CD4-positive, alpha-beta T cell (primary cell): ENCODE results near the gene MAP4K2. TPM values are rescaled to one million over a fixed set of nuclear protein-coding genes. Genes with fewer than 3 reads are reported as not detected.

Experiments
- ATAC-seq: fragments of 200-7000 bp; cut with Tn5 transposase; one replicate; pipeline ENCODE4 v1.10.0; 2022; ENCODE audit warnings: mild to moderate bottlenecking; ENCODE audit not compliant: poor library complexity
- CTCF ChIA-PET: fragments of 350-600 bp; sonication (Branson Sonifier 250); formaldehyde crosslinking; loops from one replicate; lab custom pipeline; 2021; ENCODE audit warnings: antibody characterized with exemption, inconsistent platforms; lab: Charles Lee
- POLR2A ChIA-PET: fragments of 350-600 bp; sonication (Branson Sonifier 250); formaldehyde crosslinking; loops from one replicate; lab custom pipeline; 2021; ENCODE audit warnings: antibody characterized with exemption, inconsistent platforms; lab: Charles Lee
- DNase-seq, 14 experiments: peaks; one replicate each; pipeline ENCODE4 v3.0.0-alpha.2; 2013 to 2020; ENCODE audit warnings: mixed read lengths in 2 of 14
- H3K27ac ChIP-seq, 2 donors: one replicate each; pipeline versions ENCODE4 v1.5.1 to v1.7.0; 2013; ENCODE audit warnings: low read length in 2 of 2, low read depth in 1 of 2, mild to moderate bottlenecking in 1 of 2
- H3K27me3 ChIP-seq, 2 experiments: 1 replicate in 1 of 2; 2 replicates in 1 of 2; pipeline versions ENCODE4 v1.6.1 to v1.7.0; 2013; ENCODE audit warnings: low read length in 2 of 2, control low read depth in 1 of 2, mild to moderate bottlenecking in 1 of 2, moderate library complexity in 1 of 2; ENCODE audit not compliant: insufficient read depth in 2 of 2, control insufficient read depth in 1 of 2
- H3K36me3 ChIP-seq: one replicate; pipeline ENCODE4 v1.6.1; 2013; ENCODE audit warnings: low read length, control low read depth; ENCODE audit not compliant: insufficient read depth
- H3K4me1 ChIP-seq: one replicate; pipeline ENCODE4 v1.6.1; 2013; ENCODE audit warnings: low read length, control low read depth; ENCODE audit not compliant: insufficient read depth
- H3K4me3 ChIP-seq: one replicate; pipeline ENCODE4 v1.5.1; 2013; ENCODE audit warnings: mild to moderate bottlenecking, low read length, moderate library complexity
- H3K9me3 ChIP-seq, 2 experiments: 1 replicate in 1 of 2; 2 replicates in 1 of 2; pipeline versions ENCODE4 v1.6.1 to v1.7.0; 2013; ENCODE audit warnings: low read length in 2 of 2, mild to moderate bottlenecking in 2 of 2, control low read depth in 1 of 2, moderate library complexity in 1 of 2; ENCODE audit not compliant: control insufficient read depth in 1 of 2, insufficient read depth in 1 of 2
- H3K27ac Mint-ChIP-seq: one replicate; pipeline ENCODE4 v1.8.0; 2020; ENCODE audit warnings: mixed read lengths
- H3K27me3 Mint-ChIP-seq: one replicate; pipeline ENCODE4 v1.8.0; 2021; ENCODE audit warnings: mixed read lengths
- H3K36me3 Mint-ChIP-seq: one replicate; pipeline ENCODE4 v1.8.0; 2021; ENCODE audit warnings: low read depth, mixed read lengths
- H3K4me1 Mint-ChIP-seq: one replicate; pipeline ENCODE4 v1.8.0; 2021; ENCODE audit warnings: low read depth, mixed read lengths
- H3K4me3 Mint-ChIP-seq: one replicate; pipeline ENCODE4 v1.8.0; 2020; ENCODE audit warnings: mild to moderate bottlenecking, mixed read lengths
- H3K9me3 Mint-ChIP-seq: one replicate; pipeline ENCODE4 v1.8.0; 2020; ENCODE audit warnings: mixed read lengths
- CTCF ChIP-seq: fragments of 200-600 bp; IDR thresholded peaks from one replicate; pipeline ENCODE4 v1.8.0; 2022; ENCODE audit warnings: antibody characterized with exemption, mild to moderate bottlenecking
- intact Hi-C, 2 experiments: fragments of 100-400 bp; cut with DNase I in 1 of 2; cut with micrococcal nuclease in 1 of 2; formaldehyde crosslinking; loops; one replicate each; pipeline versions ENCODE4 v1.15.1 to v1.9.0; 2023 to 2025; cut with DNase I, micrococcal nuclease
- total RNA-seq, 174 experiments: library from RNA in 2 of 174; stranded (reverse) in 2 of 174; gene quantifications; one replicate each; pipeline ENCODE4 v1.2.3 and lab custom pipeline; 2021 to 2026

The MAP4K2 gene
- total RNA-seq, 2 experiments from 2014 or later, result 71.9 to 74.1 TPM

GRCh38 chr11:64755681-64756361 lies 47.2 kb downstream of the MAP4K2 start:
- Histone ChIP-seq H3K27me3 (no peaks in the 10 kb centered on the region), H3K4me1 (peaks cover 57% of the 10 kb centered on the region), H3K36me3 (peaks cover 38% of the 10 kb centered on the region), H3K4me3 (no peak overlapping the region), H3K9me3 (no peaks in the 10 kb centered on the region), H3K27ac (no peak overlapping the region)
- H3K4me3 Mint-ChIP-seq, result no peak overlapping the region
- H3K9me3 Mint-ChIP-seq, result no peaks in the 10 kb centered on the region
- no peak for TF ChIP-seq CTCF
- ATAC-seq (no peak), DNase-seq (peak in 2 of 14 experiments; percentile 16 to 23)
- H3K27ac Mint-ChIP-seq, result no peak overlapping the region
- intact Hi-C loops, result no loop called here
- H3K27me3 Mint-ChIP-seq, result no peaks in the 10 kb centered on the region
- H3K36me3 Mint-ChIP-seq, result peaks cover 23% of the 10 kb centered on the region
- POLR2A ChIA-PET, result interaction anchor here (1.4 to 18.7 kb wide), 4 partner anchors 5 to 21 kb away, joined by 3 to 634 read pairs (median 318); partner anchors contain the start of genes PYGM and RASGRP2
- CTCF ChIA-PET, result no interaction called here
- H3K4me1 Mint-ChIP-seq, result peaks cover 35% of the 10 kb centered on the region

- POLR2A ChIA-PET, result interaction anchor here (1.4 to 18.7 kb wide), 4 partner anchors 6 to 22 kb away, joined by 3 to 634 read pairs (median 318); partner anchors contain the start of genes PYGM and RASGRP2
- intact Hi-C loops, result no loop called here
- DNase-seq, result peak in 1 of 14 experiments; percentile 25
- Mint-ChIP-seq H3K27me3 (no peaks in the 10 kb centered on the region), H3K4me3 (no peak overlapping the region), H3K9me3 (no peaks in the 10 kb centered on the region), H3K36me3 (peaks cover 29% of the 10 kb centered on the region), H3K4me1 (peaks cover 33% of the 10 kb centered on the region), H3K27ac (no peak overlapping the region)
- peaks cover 57% of the 10 kb centered on the region for H3K4me1 ChIP-seq
- no peak for ATAC-seq
- H3K4me3 ChIP-seq, result no peak overlapping the region
- H3K27me3 ChIP-seq, result no peaks in the 10 kb centered on the region
- H3K36me3 ChIP-seq, result peaks cover 34% of the 10 kb centered on the region
- CTCF ChIA-PET, result no interaction called here
- no peak for TF ChIP-seq CTCF
- H3K27ac ChIP-seq, result no peak overlapping the region
- H3K9me3 ChIP-seq, result no peaks in the 10 kb centered on the region
Observed at GRCh38 chr11:64754919-64755662, 47.9 kb downstream of the MAP4K2 start.

- ChIA-PET POLR2A (interaction anchor here (1.4 to 18.7 kb wide), 3 partner anchors 7 to 23 kb away, joined by 3 to 634 read pairs (median 634); partner anchors contain the start of genes PYGM and RASGRP2), CTCF (no interaction called here)
- no peaks in the 10 kb centered on the region for H3K27me3 Mint-ChIP-seq
- Histone ChIP-seq H3K36me3 (peaks cover 34% of the 10 kb centered on the region), H3K9me3 (no peaks in the 10 kb centered on the region), H3K27me3 (no peaks in the 10 kb centered on the region), H3K27ac (no peak overlapping the region), H3K4me1 (peaks cover 50% of the 10 kb centered on the region), H3K4me3 (no peak overlapping the region)
- peaks cover 33% of the 10 kb centered on the region for H3K36me3 Mint-ChIP-seq
- no peak for ATAC-seq
- H3K9me3 Mint-ChIP-seq, result no peaks in the 10 kb centered on the region
- H3K4me3 Mint-ChIP-seq, result no peak overlapping the region
- intact Hi-C loops, result no loop called here
- peaks cover 25% of the 10 kb centered on the region for H3K4me1 Mint-ChIP-seq
- no peak overlapping the region for H3K27ac Mint-ChIP-seq
- no peak for TF ChIP-seq CTCF
- peak in 1 of 14 experiments; percentile 35 for DNase-seq
Observed at GRCh38 chr11:64754124-64754918, 48.7 kb downstream of the MAP4K2 start.
